Endodermal cell (in vitro differentiated cells): Measurements from ENCODE around the gene PCCA. TPM values are rescaled to one million over a fixed set of nuclear protein-coding genes. Genes with fewer than 3 reads are reported as not detected.

Source experiments
- DNase-seq: peaks from one replicate; pipeline ENCODE4 v3.0.0-alpha.2; 2017
- H3K27ac ChIP-seq: 2 replicates; pipeline ENCODE4 v1.5.1; 2013; ENCODE audit warnings: mild to moderate bottlenecking, low read depth, low read length, moderate library complexity
- H3K27me3 ChIP-seq: 2 replicates; pipeline ENCODE4 v1.6.1; 2013; ENCODE audit warnings: mild to moderate bottlenecking, low read length, moderate library complexity; ENCODE audit not compliant: insufficient read depth, control insufficient read depth, poor library complexity, severe bottlenecking
- H3K36me3 ChIP-seq: 2 replicates; pipeline ENCODE4 v1.7.0; 2013; ENCODE audit warnings: mild to moderate bottlenecking, low read length, moderate library complexity; ENCODE audit not compliant: control insufficient read depth, insufficient read depth
- H3K4me1 ChIP-seq: one replicate; pipeline ENCODE4 v1.7.0; 2013; ENCODE audit warnings: low read length; ENCODE audit not compliant: control insufficient read depth, insufficient read depth
- H3K4me3 ChIP-seq: 2 replicates; pipeline ENCODE4 v1.5.1; 2013; ENCODE audit warnings: mild to moderate bottlenecking, low read length, moderate library complexity
- H3K9ac ChIP-seq: 2 replicates; pipeline ENCODE4 v1.6.1; 2013; ENCODE audit warnings: mild to moderate bottlenecking, low read length, moderate library complexity; ENCODE audit not compliant: poor library complexity, severe bottlenecking; ENCODE audit errors: extremely low read depth
- H3K9me3 ChIP-seq: 2 replicates; pipeline ENCODE4 v1.6.1; 2013; ENCODE audit warnings: mild to moderate bottlenecking, low read length, moderate library complexity; ENCODE audit not compliant: control insufficient read depth
- H3K27ac Mint-ChIP-seq: 2 replicates; pipeline ENCODE4 v1.8.0; 2020; ENCODE audit warnings: mixed read lengths
- H3K27me3 Mint-ChIP-seq: 2 replicates; pipeline ENCODE4 v1.8.0; 2021; ENCODE audit warnings: mild to moderate bottlenecking, mixed read lengths; ENCODE audit not compliant: insufficient read depth
- H3K36me3 Mint-ChIP-seq: 2 replicates; pipeline ENCODE4 v1.8.0; 2020; ENCODE audit warnings: low read depth, mixed read lengths
- H3K4me1 Mint-ChIP-seq: 2 replicates; pipeline ENCODE4 v1.8.0; 2020; ENCODE audit warnings: mixed read lengths
- H3K4me3 Mint-ChIP-seq: 2 replicates; pipeline ENCODE4 v1.8.0; 2020; ENCODE audit warnings: mild to moderate bottlenecking, moderate library complexity, mixed read lengths
- H3K9me3 Mint-ChIP-seq: 2 replicates; pipeline ENCODE4 v1.8.0; 2020; ENCODE audit warnings: mild to moderate bottlenecking, mixed read lengths
- WGBS, 2 experiments: methylation state at CpG; one replicate each; pipeline versions ENCODE4 v1.1.5 to v1.1.7; 2013; ENCODE audit warnings: missing lambda C conversion rate in 2 of 2, mixed read lengths in 1 of 2; ENCODE audit not compliant: insufficient coverage in 1 of 2, insufficient read length in 1 of 2; 5-methylcytosine and 5-hydroxymethylcytosine counted together
- total RNA-seq, 2 donors: library from RNA; stranded (reverse); fragmentation: NEBNext Ultra II Directional in 1 of 2; extraction: Animal tissue kit (Norgen Biotek cat#: 25700) in 1 of 2; gene quantifications; 2 replicates in 1 of 2; 3 replicates in 1 of 2; pipeline ENCODE4 v1.2.1, GENCODE V29; 2021
- TF ChIP-seq, protein P1 (sequence below): fragments of 200-600 bp; sonication (generic); conservative IDR thresholded peaks from 2 replicates; pipeline ENCODE4 v1.5.0; 2021; ENCODE audit warnings: antibody characterized with exemption, mild to moderate bottlenecking

Gene PCCA
- total RNA-seq, 2 donors from 2014 or later: 60.2 to 67.2 TPM

DNA sequence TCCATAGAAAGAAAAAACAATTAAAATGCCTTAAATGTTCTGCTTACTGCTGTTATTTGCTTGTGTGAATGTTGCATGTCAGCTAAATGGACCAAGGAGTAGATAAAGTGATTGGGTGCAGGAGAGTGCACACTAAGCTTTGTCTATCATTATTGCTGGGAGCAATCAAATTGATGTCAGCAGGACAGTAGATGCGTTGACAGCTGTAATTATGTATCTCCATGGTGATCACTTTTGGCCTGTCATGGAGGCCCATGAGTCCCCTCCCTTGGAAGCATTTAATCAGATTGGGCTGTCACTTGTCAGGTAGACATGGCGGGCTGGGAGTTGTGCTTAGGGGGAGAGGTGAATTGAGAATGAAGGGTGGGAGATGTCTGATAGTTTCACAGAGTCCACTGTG lies 215.3 kb downstream of the PCCA start:
- TF ChIP-seq, protein P1, sequence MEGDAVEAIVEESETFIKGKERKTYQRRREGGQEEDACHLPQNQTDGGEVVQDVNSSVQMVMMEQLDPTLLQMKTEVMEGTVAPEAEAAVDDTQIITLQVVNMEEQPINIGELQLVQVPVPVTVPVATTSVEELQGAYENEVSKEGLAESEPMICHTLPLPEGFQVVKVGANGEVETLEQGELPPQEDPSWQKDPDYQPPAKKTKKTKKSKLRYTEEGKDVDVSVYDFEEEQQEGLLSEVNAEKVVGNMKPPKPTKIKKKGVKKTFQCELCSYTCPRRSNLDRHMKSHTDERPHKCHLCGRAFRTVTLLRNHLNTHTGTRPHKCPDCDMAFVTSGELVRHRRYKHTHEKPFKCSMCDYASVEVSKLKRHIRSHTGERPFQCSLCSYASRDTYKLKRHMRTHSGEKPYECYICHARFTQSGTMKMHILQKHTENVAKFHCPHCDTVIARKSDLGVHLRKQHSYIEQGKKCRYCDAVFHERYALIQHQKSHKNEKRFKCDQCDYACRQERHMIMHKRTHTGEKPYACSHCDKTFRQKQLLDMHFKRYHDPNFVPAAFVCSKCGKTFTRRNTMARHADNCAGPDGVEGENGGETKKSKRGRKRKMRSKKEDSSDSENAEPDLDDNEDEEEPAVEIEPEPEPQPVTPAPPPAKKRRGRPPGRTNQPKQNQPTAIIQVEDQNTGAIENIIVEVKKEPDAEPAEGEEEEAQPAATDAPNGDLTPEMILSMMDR: no peak
- Mint-ChIP-seq H3K9me3 (no peaks in the 10 kb centered on the region), H3K27ac (peak overlapping the region; percentile 41), H3K27me3 (no peaks in the 10 kb centered on the region), H3K4me1 (peaks cover 13% of the 10 kb centered on the region), H3K4me3 (no peak overlapping the region), H3K36me3 (peaks cover 20% of the 10 kb centered on the region)
- WGBS, 2 experiments: 56 to 90% methylated on average over 2 of the region's 2 CpGs
- DNase-seq: no peak
- no peak overlapping the region for H3K4me3 ChIP-seq
- peaks cover 41% of the 10 kb centered on the region for H3K36me3 ChIP-seq
- H3K27me3 ChIP-seq: no peaks in the 10 kb centered on the region
- no peak overlapping the region for H3K27ac ChIP-seq
- no peaks in the 10 kb centered on the region for H3K9me3 ChIP-seq
- H3K4me1 ChIP-seq: peaks cover 6% of the 10 kb centered on the region
- H3K9ac ChIP-seq: no peak overlapping the region

DNA sequence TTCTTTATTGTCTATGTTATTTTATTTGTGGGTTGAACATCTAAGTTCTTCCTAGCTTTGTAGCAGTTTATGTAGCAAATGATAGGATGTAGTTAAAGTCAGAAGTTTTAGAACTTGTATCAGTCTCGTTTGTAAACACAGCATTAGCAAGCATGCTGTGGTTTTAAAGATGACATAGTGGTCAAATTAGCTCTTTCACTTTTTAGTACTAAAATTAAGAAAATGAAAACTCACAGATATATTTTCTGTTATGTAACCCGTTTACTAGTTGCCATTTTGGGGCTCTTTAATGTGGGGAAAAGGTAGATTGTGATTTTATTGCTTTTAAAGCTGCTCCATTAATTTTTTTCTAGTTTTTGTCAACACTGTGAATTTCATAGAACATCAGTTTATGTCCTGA lies 216.5 kb downstream of the PCCA start:
- TF ChIP-seq, protein P1: no peak
- no peak overlapping the region for H3K4me3 Mint-ChIP-seq
- Histone ChIP-seq H3K9me3 (no peaks in the 10 kb centered on the region), H3K4me1 (peaks cover 6% of the 10 kb centered on the region), H3K27ac (no peak overlapping the region), H3K9ac (no peak overlapping the region), H3K36me3 (peaks cover 46% of the 10 kb centered on the region), H3K27me3 (no peaks in the 10 kb centered on the region), H3K4me3 (no peak overlapping the region)
- H3K36me3 Mint-ChIP-seq: peaks cover 29% of the 10 kb centered on the region
- 95% methylated on average over 2 of the region's 2 CpGs; no CpG with 5 or more reads in 1 of the 2 experiments for WGBS, 2 experiments
- DNase-seq: no peak
- no peaks in the 10 kb centered on the region for H3K9me3 Mint-ChIP-seq
- H3K27ac Mint-ChIP-seq: no peak overlapping the region
- H3K27me3 Mint-ChIP-seq: no peaks in the 10 kb centered on the region
- peaks cover 13% of the 10 kb centered on the region for H3K4me1 Mint-ChIP-seq

GRCh38 chr13:100306030-100306429 lies 217.1 kb downstream of the PCCA start:
- 50 to 81% methylated on average over 1 to 4 of the region's 4 CpGs for WGBS, 2 experiments
- peaks cover 6% of the 10 kb centered on the region for H3K4me1 ChIP-seq
- H3K4me3 ChIP-seq: no peak overlapping the region
- H3K27me3 ChIP-seq: no peaks in the 10 kb centered on the region
- Mint-ChIP-seq H3K4me1 (peaks cover 13% of the 10 kb centered on the region), H3K27ac (no peak overlapping the region), H3K27me3 (no peaks in the 10 kb centered on the region), H3K36me3 (peaks cover 31% of the 10 kb centered on the region), H3K4me3 (no peak overlapping the region), H3K9me3 (no peaks in the 10 kb centered on the region)
- H3K36me3 ChIP-seq: peaks cover 52% of the 10 kb centered on the region
- H3K9ac ChIP-seq: no peak overlapping the region
- no peak for DNase-seq
- no peaks in the 10 kb centered on the region for H3K9me3 ChIP-seq
- TF ChIP-seq, protein P1: no peak
- H3K27ac ChIP-seq: no peak overlapping the region
